GM23338 (cell line): Measurements from ENCODE around the gene PAQR4. TPM values are rescaled to one million over a fixed set of nuclear protein-coding genes. Genes with fewer than 3 reads are reported as not detected.

Experiments used
- ATAC-seq: fragments of 200-7000 bp; cut with Tn5 transposase; 3 replicates; pipeline ENCODE4 v1.9.1; 2020
- DNase-seq: peaks from one replicate; pipeline ENCODE4 v3.0.0-alpha.2; 2015; ENCODE audit warnings: low spot score
- H2AFZ ChIP-seq: fragments of 200-600 bp; sonication (generic); 2 replicates; pipeline ENCODE4 v1.8.0; 2016; ENCODE audit warnings: antibody characterized with exemption, mild to moderate bottlenecking, moderate library complexity
- H3F3A ChIP-seq: fragments of 200-600 bp; sonication (generic); replicated peaks from 2 replicates; pipeline ENCODE4 v1.8.0; 2017; ENCODE audit warnings: antibody characterized with exemption, mixed run types, low read depth
- H3K27ac ChIP-seq: fragments of 200-600 bp; sonication (generic); 2 replicates; pipeline ENCODE4 v1.6.1; 2016; ENCODE audit warnings: low read depth
- H3K27me3 ChIP-seq: fragments of 200-600 bp; sonication (generic); 2 replicates; pipeline ENCODE4 v1.8.0; 2016; ENCODE audit warnings: mild to moderate bottlenecking, mixed run types, moderate library complexity; ENCODE audit not compliant: insufficient read depth
- H3K36me3 ChIP-seq: fragments of 200-600 bp; sonication (generic); 2 replicates; pipeline ENCODE4 v1.8.0; 2016; ENCODE audit warnings: mild to moderate bottlenecking; ENCODE audit not compliant: insufficient read depth
- H3K4me1 ChIP-seq: fragments of 200-600 bp; sonication (generic); 2 replicates; pipeline ENCODE4 v1.8.0; 2016; ENCODE audit warnings: mild to moderate bottlenecking, moderate library complexity; ENCODE audit not compliant: insufficient read depth
- H3K4me2 ChIP-seq: fragments of 200-600 bp; sonication (generic); 2 replicates; pipeline ENCODE4 v1.7.1; 2017; ENCODE audit warnings: mixed run types
- H3K4me3 ChIP-seq: fragments of 200-600 bp; sonication (generic); 2 replicates; pipeline ENCODE4 v1.6.1; 2016; ENCODE audit warnings: mixed run types
- H3K79me2 ChIP-seq: fragments of 200-600 bp; sonication (generic); replicated peaks from 2 replicates; pipeline ENCODE4 v1.8.0; 2017; ENCODE audit warnings: mild to moderate bottlenecking; ENCODE audit not compliant: insufficient read depth
- H3K9me2 ChIP-seq: fragments of 200-600 bp; sonication (generic); 2 replicates; pipeline ENCODE4 v1.8.0; 2017; ENCODE audit not compliant: insufficient read depth
- H4K20me1 ChIP-seq: fragments of 200-600 bp; sonication (generic); replicated peaks from 2 replicates; pipeline ENCODE4 v1.8.0; 2017; ENCODE audit warnings: mild to moderate bottlenecking; ENCODE audit not compliant: insufficient read depth
- H3K27ac Mint-ChIP-seq: 2 replicates; pipeline ENCODE4 v1.8.0; 2020; ENCODE audit warnings: inconsistent platforms, mild to moderate bottlenecking, moderate library complexity, mixed read lengths
- H3K27me3 Mint-ChIP-seq: 3 replicates; pipeline ENCODE4 v1.8.0; 2022; ENCODE audit warnings: low read depth, mild to moderate bottlenecking, moderate library complexity, mixed read lengths, inconsistent platforms; ENCODE audit not compliant: insufficient read depth, poor library complexity
- H3K36me3 Mint-ChIP-seq: 3 replicates; pipeline ENCODE4 v1.8.0; 2021; ENCODE audit warnings: low read depth, mild to moderate bottlenecking, inconsistent platforms, moderate library complexity, mixed read lengths
- H3K4me1 Mint-ChIP-seq: 3 replicates; pipeline ENCODE4 v1.8.0; 2020; ENCODE audit warnings: mild to moderate bottlenecking, inconsistent platforms, mixed read lengths
- H3K4me3 Mint-ChIP-seq: 3 replicates; pipeline ENCODE4 v1.8.0; 2021; ENCODE audit warnings: moderate library complexity, mild to moderate bottlenecking, inconsistent platforms, mixed read lengths
- H3K9me3 Mint-ChIP-seq: 3 replicates; pipeline ENCODE4 v1.8.0; 2020; ENCODE audit warnings: moderate library complexity, mild to moderate bottlenecking, inconsistent platforms, mixed read lengths
- CREB1 ChIP-seq: fragments of 250-450 bp; sonication (Bioruptor Pico); IDR thresholded peaks from 2 replicates; pipeline ENCODE4 v1.5.0; 2020; ENCODE audit warnings: low read depth, mild to moderate bottlenecking, moderate library complexity
- CTCF ChIP-seq, 2 experiments: fragments of 200-600 bp in 1 of 2; sonication (generic) in 1 of 2; conservative IDR thresholded peaks; 2 replicates each; pipeline versions ENCODE4 v1.5.1 to v1.6.1; 2016 to 2017; ENCODE audit warnings: antibody characterized with exemption in 2 of 2, low read depth in 2 of 2, mild to moderate bottlenecking in 2 of 2, moderate library complexity in 1 of 2
- EZH2 ChIP-seq: fragments of 200-600 bp; sonication (generic); IDR thresholded peaks from one replicate; pipeline ENCODE4 v1.8.0; 2017; ENCODE audit warnings: antibody characterized with exemption, mild to moderate bottlenecking, low read depth; ENCODE audit not compliant: unreplicated experiment
- EZH2phosphoT487 ChIP-seq: fragments of 200-600 bp; sonication (generic); IDR thresholded peaks from one replicate; pipeline ENCODE4 v1.8.1; 2018; ENCODE audit warnings: antibody characterized with exemption; ENCODE audit not compliant: unreplicated experiment
- JUNB ChIP-seq: IDR thresholded peaks from one replicate; pipeline ENCODE4 v1.6.1; 2016; ENCODE audit warnings: antibody characterized with exemption; ENCODE audit not compliant: unreplicated experiment
- NANOG ChIP-seq: IDR thresholded peaks from 2 replicates; pipeline ENCODE4 v1.6.1; 2016; ENCODE audit warnings: antibody characterized with exemption, borderline replicate concordance
- POLR2AphosphoS5 ChIP-seq: IDR thresholded peaks from 2 replicates; pipeline ENCODE4 v1.6.1; 2016; ENCODE audit warnings: antibody characterized with exemption, low read depth
- STAT1 ChIP-seq: IDR thresholded peaks from one replicate; pipeline ENCODE4 v1.6.1; 2016; ENCODE audit warnings: antibody characterized with exemption; ENCODE audit not compliant: unreplicated experiment
- ZNF114 ChIP-seq: fragments of 250-450 bp; sonication (Bioruptor Pico); IDR thresholded peaks from 2 replicates; pipeline ENCODE4 v1.5.0; 2020; ENCODE audit warnings: mild to moderate bottlenecking, moderate library complexity
- ZNF331 ChIP-seq: fragments of 250-450 bp; sonication (Bioruptor Pico); IDR thresholded peaks from 2 replicates; pipeline ENCODE4 v1.5.0; 2020; ENCODE audit warnings: low read depth, mild to moderate bottlenecking, moderate library complexity
- ZNF462 ChIP-seq: fragments of 250-450 bp; sonication (Bioruptor Pico); IDR thresholded peaks from 2 replicates; pipeline ENCODE4 v1.5.0; 2020; ENCODE audit warnings: mild to moderate bottlenecking, moderate library complexity
- polyA plus RNA-seq: library from polyadenylated mRNA; unstranded; fragments of >200 nt; fragmentation: Nextera tagmentation; extraction: Ambion mirVana; gene quantifications from 2 replicates; pipeline ENCODE4 v1.2.1, GENCODE V29; 2016
- total RNA-seq: library from RNA; depleted of rRNA; stranded (reverse); fragments of >200 nt; shearing (Covaris generic); gene quantifications from 2 replicates; pipeline ENCODE4 v1.2.3, GENCODE V29; 2014
- TF ChIP-seq, protein P1 (sequence below): IDR thresholded peaks from 2 replicates; pipeline ENCODE4 v1.6.1; 2016; ENCODE audit warnings: antibody characterized with exemption
- TF ChIP-seq, protein P2 (sequence below): IDR thresholded peaks from one replicate; pipeline ENCODE4 v1.6.1; 2018; ENCODE audit warnings: antibody characterized with exemption; ENCODE audit not compliant: unreplicated experiment

PAQR4 gene
- total and polyA plus RNA-seq, 2 experiments from 2014 or later, result 7.0 to 29.3 TPM

- Histone ChIP-seq H4K20me1 (peaks cover 11% of the 10 kb centered on the region; the same call in 1 of the 2 replicates), H2AFZ (no peak overlapping the region), H3K79me2 (peaks cover 14% of the 10 kb centered on the region), H3K4me2 (no peak overlapping the region), H3K9me2 (no peaks in the 10 kb centered on the region), H3K4me1 (peaks cover 9% of the 10 kb centered on the region; the same call in 1 of the 2 replicates), H3F3A (peaks cover 20% of the 10 kb centered on the region), H3K27me3 (no peaks in the 10 kb centered on the region), H3K36me3 (0 out of 2 replicates have a peak, but pooled peaks cover 3% of the 10 kb centered on the region), H3K4me3 (no peak overlapping the region), H3K27ac (no peak overlapping the region)
- no peak for ATAC-seq
- peaks cover 2% of the 10 kb centered on the region; the same call in 1 of the 3 replicates for H3K9me3 Mint-ChIP-seq
- no peak for DNase-seq
- H3K36me3 Mint-ChIP-seq, result peaks cover 37% of the 10 kb centered on the region
- peaks cover 18% of the 10 kb centered on the region for H3K4me1 Mint-ChIP-seq
- no peak overlapping the region for H3K27ac Mint-ChIP-seq
- H3K27me3 Mint-ChIP-seq, result peaks cover 19% of the 10 kb centered on the region
- TF ChIP-seq JUNB (no peak), EZH2 (no peak), ZNF331 (CRISPR knock-in tag) (no peak), CTCF (conservative IDR thresholded peaks at IDR 0.05; ENCODE audit: low read depth in 2 of 2) (no peak), STAT1 (no peak), ZNF114 (CRISPR knock-in tag) (no peak), EZH2phosphoT487 (no peak), CREB1 (CRISPR knock-in tag) (no peak), POLR2AphosphoS5 (no peak), ZNF462 (CRISPR knock-in tag) (no peak), NANOG (no peak)
- TF ChIP-seq, protein P1, sequence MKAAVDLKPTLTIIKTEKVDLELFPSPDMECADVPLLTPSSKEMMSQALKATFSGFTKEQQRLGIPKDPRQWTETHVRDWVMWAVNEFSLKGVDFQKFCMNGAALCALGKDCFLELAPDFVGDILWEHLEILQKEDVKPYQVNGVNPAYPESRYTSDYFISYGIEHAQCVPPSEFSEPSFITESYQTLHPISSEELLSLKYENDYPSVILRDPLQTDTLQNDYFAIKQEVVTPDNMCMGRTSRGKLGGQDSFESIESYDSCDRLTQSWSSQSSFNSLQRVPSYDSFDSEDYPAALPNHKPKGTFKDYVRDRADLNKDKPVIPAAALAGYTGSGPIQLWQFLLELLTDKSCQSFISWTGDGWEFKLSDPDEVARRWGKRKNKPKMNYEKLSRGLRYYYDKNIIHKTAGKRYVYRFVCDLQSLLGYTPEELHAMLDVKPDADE, result no peak
- TF ChIP-seq, protein P2, sequence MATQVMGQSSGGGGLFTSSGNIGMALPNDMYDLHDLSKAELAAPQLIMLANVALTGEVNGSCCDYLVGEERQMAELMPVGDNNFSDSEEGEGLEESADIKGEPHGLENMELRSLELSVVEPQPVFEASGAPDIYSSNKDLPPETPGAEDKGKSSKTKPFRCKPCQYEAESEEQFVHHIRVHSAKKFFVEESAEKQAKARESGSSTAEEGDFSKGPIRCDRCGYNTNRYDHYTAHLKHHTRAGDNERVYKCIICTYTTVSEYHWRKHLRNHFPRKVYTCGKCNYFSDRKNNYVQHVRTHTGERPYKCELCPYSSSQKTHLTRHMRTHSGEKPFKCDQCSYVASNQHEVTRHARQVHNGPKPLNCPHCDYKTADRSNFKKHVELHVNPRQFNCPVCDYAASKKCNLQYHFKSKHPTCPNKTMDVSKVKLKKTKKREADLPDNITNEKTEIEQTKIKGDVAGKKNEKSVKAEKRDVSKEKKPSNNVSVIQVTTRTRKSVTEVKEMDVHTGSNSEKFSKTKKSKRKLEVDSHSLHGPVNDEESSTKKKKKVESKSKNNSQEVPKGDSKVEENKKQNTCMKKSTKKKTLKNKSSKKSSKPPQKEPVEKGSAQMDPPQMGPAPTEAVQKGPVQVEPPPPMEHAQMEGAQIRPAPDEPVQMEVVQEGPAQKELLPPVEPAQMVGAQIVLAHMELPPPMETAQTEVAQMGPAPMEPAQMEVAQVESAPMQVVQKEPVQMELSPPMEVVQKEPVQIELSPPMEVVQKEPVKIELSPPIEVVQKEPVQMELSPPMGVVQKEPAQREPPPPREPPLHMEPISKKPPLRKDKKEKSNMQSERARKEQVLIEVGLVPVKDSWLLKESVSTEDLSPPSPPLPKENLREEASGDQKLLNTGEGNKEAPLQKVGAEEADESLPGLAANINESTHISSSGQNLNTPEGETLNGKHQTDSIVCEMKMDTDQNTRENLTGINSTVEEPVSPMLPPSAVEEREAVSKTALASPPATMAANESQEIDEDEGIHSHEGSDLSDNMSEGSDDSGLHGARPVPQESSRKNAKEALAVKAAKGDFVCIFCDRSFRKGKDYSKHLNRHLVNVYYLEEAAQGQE, result no peak
- no peak overlapping the region; the same call in 2 of the 3 replicates for H3K4me3 Mint-ChIP-seq
Observed at GRCh38 chr16:2976673-2977072, 7.5 kb downstream of the PAQR4 start.
